ENCODE measurements around the gene ZNF236. TPM values are rescaled to one million over a fixed set of nuclear protein-coding genes. Genes with fewer than 3 reads are reported as not detected.

Gene ZNF236
- total RNA-seq, 4 donors from 2014 or later, result 6.2 to 16.5 (median 10.7) TPM

GRCh38 chr18:76834379-76834778 lies 12.0 kb downstream of the ZNF236 start:
- no peaks in the 10 kb centered on the region for H3K36me3 ChIP-seq
- no peak for TF ChIP-seq POLR2A (IDR thresholded peaks at IDR 0.05)
- TF ChIP-seq, protein P1, sequence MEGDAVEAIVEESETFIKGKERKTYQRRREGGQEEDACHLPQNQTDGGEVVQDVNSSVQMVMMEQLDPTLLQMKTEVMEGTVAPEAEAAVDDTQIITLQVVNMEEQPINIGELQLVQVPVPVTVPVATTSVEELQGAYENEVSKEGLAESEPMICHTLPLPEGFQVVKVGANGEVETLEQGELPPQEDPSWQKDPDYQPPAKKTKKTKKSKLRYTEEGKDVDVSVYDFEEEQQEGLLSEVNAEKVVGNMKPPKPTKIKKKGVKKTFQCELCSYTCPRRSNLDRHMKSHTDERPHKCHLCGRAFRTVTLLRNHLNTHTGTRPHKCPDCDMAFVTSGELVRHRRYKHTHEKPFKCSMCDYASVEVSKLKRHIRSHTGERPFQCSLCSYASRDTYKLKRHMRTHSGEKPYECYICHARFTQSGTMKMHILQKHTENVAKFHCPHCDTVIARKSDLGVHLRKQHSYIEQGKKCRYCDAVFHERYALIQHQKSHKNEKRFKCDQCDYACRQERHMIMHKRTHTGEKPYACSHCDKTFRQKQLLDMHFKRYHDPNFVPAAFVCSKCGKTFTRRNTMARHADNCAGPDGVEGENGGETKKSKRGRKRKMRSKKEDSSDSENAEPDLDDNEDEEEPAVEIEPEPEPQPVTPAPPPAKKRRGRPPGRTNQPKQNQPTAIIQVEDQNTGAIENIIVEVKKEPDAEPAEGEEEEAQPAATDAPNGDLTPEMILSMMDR (IDR thresholded peaks at IDR 0.05), result no peak
- peaks cover 0 to 22% (median 3%) of the 10 kb centered on the region in 3 donors for H3K4me1 ChIP-seq
- H3K27me3 ChIP-seq, result no peaks in the 10 kb centered on the region
- no peak overlapping the region for H3K27ac ChIP-seq
- no peak for DNase-seq
- no peaks in the 10 kb centered on the region for H3K9me3 ChIP-seq
- intact Hi-C loops (cut with DNase I), result no loop called here
- 94 to 100% methylated on average over 6 of the region's 6 CpGs for WGBS, 2 donors
- no peak overlapping the region for H3K4me3 ChIP-seq

GRCh38 chr18:76835380-76835779 lies 13.0 kb downstream of the ZNF236 start:
- intact Hi-C loops (cut with DNase I), result no loop called here
- Histone ChIP-seq H3K9me3 (no peaks in the 10 kb centered on the region), H3K4me1 (peaks cover 0 to 22% (median 3%) of the 10 kb centered on the region in 3 donors), H3K27me3 (no peaks in the 10 kb centered on the region), H3K4me3 (no peak overlapping the region), H3K27ac (no peak overlapping the region), H3K36me3 (no peaks in the 10 kb centered on the region)
- no peak for TF ChIP-seq POLR2A (IDR thresholded peaks at IDR 0.05)
- TF ChIP-seq, protein P1 (IDR thresholded peaks at IDR 0.05), result no peak
- no peak for DNase-seq

DNA sequence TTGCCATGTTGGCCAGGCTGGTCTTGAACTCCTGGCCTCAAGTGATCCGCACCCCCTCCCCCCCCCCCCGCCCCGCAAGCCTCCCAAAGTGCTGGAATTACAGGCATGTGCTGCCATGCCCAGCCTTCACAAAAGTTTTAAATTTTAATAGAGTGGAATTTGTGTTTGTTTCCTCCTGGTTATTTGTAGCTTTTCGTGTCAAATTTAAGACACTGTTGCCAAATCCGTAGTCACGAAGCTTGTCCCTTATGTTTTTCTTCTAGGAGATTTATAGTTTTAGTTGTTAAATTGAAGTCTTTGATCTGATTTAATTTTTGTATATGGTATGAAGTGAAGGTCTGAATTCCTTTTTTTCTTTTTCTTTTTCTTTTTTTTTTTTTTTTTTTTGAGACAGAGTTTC lies 14.7 kb downstream of the ZNF236 start:
- no peak for TF ChIP-seq POLR2A (IDR thresholded peaks at IDR 0.05)
- TF ChIP-seq, protein P1 (IDR thresholded peaks at IDR 0.05), result no peak
- DNase-seq, result no peak
- H3K27me3 ChIP-seq, result no peaks in the 10 kb centered on the region
- peaks cover 0 to 22% (median 3%) of the 10 kb centered on the region in 3 donors for H3K4me1 ChIP-seq
- no peak overlapping the region for H3K4me3 ChIP-seq
- no peak overlapping the region for H3K27ac ChIP-seq
- intact Hi-C loops (cut with DNase I), result no loop called here
- H3K9me3 ChIP-seq, result no peaks in the 10 kb centered on the region
- 30 to 32% methylated on average over 3 to 5 of the region's 6 CpGs for WGBS, 2 donors
- H3K36me3 ChIP-seq, result no peaks in the 10 kb centered on the region

DNA sequence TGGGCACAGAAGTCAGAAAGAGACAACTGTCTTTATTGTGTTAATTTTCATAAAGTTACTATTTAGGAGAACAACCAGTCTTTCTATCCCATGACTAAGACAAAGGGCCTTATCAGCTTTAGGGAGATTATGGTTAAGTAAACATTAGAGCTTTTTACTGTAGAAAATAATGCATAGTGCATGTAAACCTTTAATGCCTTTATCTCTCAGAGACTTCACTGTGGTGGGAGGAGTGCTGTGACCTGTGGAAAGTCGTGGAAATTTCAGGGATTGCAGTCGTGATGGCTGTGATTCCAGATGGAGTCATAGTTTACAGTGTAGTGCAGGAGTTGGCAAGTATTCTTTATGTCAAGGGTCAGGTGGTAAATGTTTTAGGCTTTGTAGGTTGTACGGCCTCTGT lies 15.8 kb downstream of the ZNF236 start:
- no peaks in the 10 kb centered on the region for H3K36me3 ChIP-seq
- WGBS, 2 donors, result 46 to 50% methylated on average over 3 of the region's 3 CpGs
- H3K9me3 ChIP-seq, result no peaks in the 10 kb centered on the region
- no peaks in the 10 kb centered on the region for H3K27me3 ChIP-seq
- intact Hi-C loops (cut with DNase I), result no loop called here
- no peak overlapping the region for H3K4me3 ChIP-seq
- DNase-seq, result no peak
- H3K4me1 ChIP-seq, result peaks cover 0 to 22% (median 3%) of the 10 kb centered on the region in 3 donors
- peak overlapping the region in 2 of 4 donors; percentile 16 to 19 for H3K27ac ChIP-seq
- TF ChIP-seq POLR2A (IDR thresholded peaks at IDR 0.05), result no peak
- TF ChIP-seq, protein P1 (IDR thresholded peaks at IDR 0.05), result no peak

- Histone ChIP-seq H3K27me3 (no peaks in the 10 kb centered on the region), H3K4me1 (peaks cover 0 to 22% (median 3%) of the 10 kb centered on the region in 3 donors), H3K9me3 (no peaks in the 10 kb centered on the region), H3K4me3 (no peak overlapping the region), H3K36me3 (no peaks in the 10 kb centered on the region), H3K27ac (no peak overlapping the region)
- TF ChIP-seq POLR2A (IDR thresholded peaks at IDR 0.05), result no peak
- TF ChIP-seq, protein P1 (IDR thresholded peaks at IDR 0.05), result no peak
- intact Hi-C loops (cut with DNase I), result no loop called here
- DNase-seq, result no peak
- WGBS, 2 donors, result 65 to 70% methylated on average over 4 of the region's 4 CpGs
These were observed 16.9 kb downstream of the ZNF236 start for GRCh38 chr18:76839086-76839794.
